IPS DF 6.9 (cell line): Measurements from ENCODE around the gene HSD17B14.

ENCODE experiments used
- DNase-seq: peaks from one replicate; pipeline ENCODE4 v3.0.0-alpha.2; 2013; ENCODE audit warnings: low read depth, low spot score
- H3K27ac ChIP-seq: one replicate; pipeline ENCODE4 v1.5.1; 2013; ENCODE audit warnings: low read length, control low read depth
- H3K27me3 ChIP-seq: 2 replicates; pipeline ENCODE4 v1.6.1; 2013; ENCODE audit warnings: mild to moderate bottlenecking, low read length; ENCODE audit not compliant: control insufficient read depth, insufficient read depth
- H3K36me3 ChIP-seq: 2 replicates; pipeline ENCODE4 v1.6.1; 2013; ENCODE audit warnings: low read length; ENCODE audit not compliant: control insufficient read depth, insufficient read depth
- H3K4me1 ChIP-seq: 2 replicates; pipeline ENCODE4 v1.6.1; 2013; ENCODE audit warnings: low read length; ENCODE audit not compliant: control insufficient read depth, insufficient read depth
- H3K4me3 ChIP-seq: 2 replicates; pipeline ENCODE4 v1.5.1; 2013; ENCODE audit warnings: mild to moderate bottlenecking, low read length
- H3K9me3 ChIP-seq: 2 replicates; pipeline ENCODE4 v1.6.1; 2013; ENCODE audit warnings: low read length, inconsistent platforms; ENCODE audit not compliant: control insufficient read depth, insufficient read depth
- WGBS: extraction: QIAGEN DNeasy Blood & Tissue Kit; methylation state at CpG from one replicate; pipeline ENCODE4 v1.1.7; 2013; ENCODE audit warnings: mixed read lengths, missing lambda C conversion rate; ENCODE audit not compliant: insufficient read length, insufficient coverage; 5-methylcytosine and 5-hydroxymethylcytosine counted together

Gene HSD17B14

DNA sequence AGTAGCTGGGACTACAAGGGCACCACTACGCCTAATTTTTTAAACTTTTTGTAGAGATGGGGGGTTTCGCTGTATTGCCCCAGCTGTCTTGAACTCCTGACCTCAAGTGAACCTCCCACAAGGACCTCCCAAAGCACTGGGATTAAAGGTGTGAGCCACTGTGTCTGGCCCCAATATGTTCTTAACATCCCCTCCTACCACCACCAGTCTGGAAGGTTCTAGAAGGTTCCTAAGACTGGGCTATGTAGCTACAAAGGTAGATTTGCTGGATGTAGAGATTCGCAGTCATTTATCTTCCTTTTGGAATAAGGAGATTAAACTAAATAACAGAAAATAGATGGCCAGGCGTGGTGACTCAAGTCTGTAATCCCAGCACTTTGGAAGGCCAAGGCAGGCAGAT lies 5.3 kb downstream of the HSD17B14 start:
- WGBS, result no CpG with 5 or more reads among the region's 4 CpGs
- Histone ChIP-seq H3K36me3 (no peaks in the 10 kb centered on the region), H3K9me3 (no peaks in the 10 kb centered on the region), H3K27me3 (no peaks in the 10 kb centered on the region), H3K4me3 (no peak overlapping the region), H3K27ac (no peak overlapping the region), H3K4me1 (no peaks in the 10 kb centered on the region)
- no peak for DNase-seq

DNA sequence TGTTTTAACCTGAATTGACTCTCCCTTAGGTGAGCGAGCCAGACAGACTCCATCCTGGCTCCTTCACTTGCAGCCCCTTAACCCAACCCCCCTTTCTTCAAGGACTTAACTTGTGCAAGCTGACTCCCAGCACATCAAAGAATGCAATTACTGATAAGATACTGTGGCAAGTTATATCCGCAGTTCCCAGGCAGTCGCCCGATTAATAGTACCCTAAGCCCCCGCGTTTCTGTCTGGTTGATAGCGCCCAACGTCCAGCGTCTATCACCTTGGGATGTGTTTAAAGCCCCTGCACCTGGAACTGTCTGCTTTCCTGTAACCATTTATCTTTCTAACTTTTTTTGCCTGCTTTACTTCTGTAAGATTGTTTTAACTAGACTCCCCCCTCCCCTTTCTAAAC lies 6.2 kb downstream of the HSD17B14 start:
- no peak overlapping the region for H3K27ac ChIP-seq
- no peaks in the 10 kb centered on the region for H3K9me3 ChIP-seq
- H3K36me3 ChIP-seq, result no peaks in the 10 kb centered on the region
- WGBS, result no CpG with 5 or more reads among the region's 9 CpGs
- no peak overlapping the region for H3K4me3 ChIP-seq
- H3K4me1 ChIP-seq, result no peaks in the 10 kb centered on the region
- no peaks in the 10 kb centered on the region for H3K27me3 ChIP-seq
- no peak for DNase-seq

DNA sequence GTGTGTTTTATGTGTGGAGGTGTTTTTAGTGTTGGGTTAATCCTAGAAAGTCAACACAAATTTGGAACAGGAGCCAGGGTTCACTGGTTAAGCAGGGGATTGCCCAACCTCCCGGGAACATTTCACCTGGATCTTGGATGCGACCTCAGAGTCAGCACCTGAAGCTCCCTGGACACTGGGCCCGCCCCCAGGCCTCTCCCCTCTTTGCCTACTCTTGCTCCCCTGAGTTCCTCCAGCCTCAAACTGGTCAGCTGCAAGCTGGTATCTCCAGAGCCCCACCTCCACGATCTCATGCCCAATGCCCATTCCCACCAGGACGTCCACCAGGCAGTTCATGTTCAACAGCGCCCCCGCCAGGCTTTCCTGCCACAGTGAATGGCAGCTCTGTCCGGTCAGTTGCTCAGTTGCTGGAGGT lies 9.7 kb downstream of the HSD17B14 start:
- Histone ChIP-seq H3K27ac (no peak overlapping the region), H3K36me3 (no peaks in the 10 kb centered on the region; the same call in 1 of the 2 replicates), H3K4me3 (no peak overlapping the region), H3K27me3 (no peaks in the 10 kb centered on the region), H3K4me1 (no peaks in the 10 kb centered on the region), H3K9me3 (no peaks in the 10 kb centered on the region; the same call in 1 of the 2 replicates)
- no peak for DNase-seq
- no CpG with 5 or more reads among the region's 8 CpGs for WGBS

DNA sequence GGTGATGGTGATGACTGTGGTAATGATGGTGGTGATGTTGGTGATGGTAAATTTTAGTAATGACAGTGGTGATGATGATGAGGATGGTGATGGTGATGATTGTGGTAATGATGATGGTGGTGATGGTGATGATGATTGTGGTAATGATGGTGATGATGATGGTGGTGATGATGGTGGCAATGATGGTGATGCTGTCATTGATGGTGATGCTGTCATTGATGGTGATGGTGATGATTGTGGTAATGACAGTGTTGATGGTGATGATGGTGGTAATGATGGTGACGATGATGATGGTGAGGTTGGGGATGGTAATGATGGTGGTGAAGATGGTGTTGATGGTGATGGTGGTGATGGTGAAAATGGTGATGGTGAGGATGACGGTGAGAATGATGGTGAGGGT lies 13.8 kb downstream of the HSD17B14 start:
- H3K9me3 ChIP-seq, result no peaks in the 10 kb centered on the region; the same call in 1 of the 2 replicates
- no peaks in the 10 kb centered on the region for H3K27me3 ChIP-seq
- H3K4me3 ChIP-seq, result no peak overlapping the region
- WGBS, result 100% methylated on average over 2 of the region's 2 CpGs
- no peaks in the 10 kb centered on the region for H3K4me1 ChIP-seq
- no peak overlapping the region for H3K27ac ChIP-seq
- no peak for DNase-seq
- H3K36me3 ChIP-seq, result no peaks in the 10 kb centered on the region; the same call in 1 of the 2 replicates

DNA sequence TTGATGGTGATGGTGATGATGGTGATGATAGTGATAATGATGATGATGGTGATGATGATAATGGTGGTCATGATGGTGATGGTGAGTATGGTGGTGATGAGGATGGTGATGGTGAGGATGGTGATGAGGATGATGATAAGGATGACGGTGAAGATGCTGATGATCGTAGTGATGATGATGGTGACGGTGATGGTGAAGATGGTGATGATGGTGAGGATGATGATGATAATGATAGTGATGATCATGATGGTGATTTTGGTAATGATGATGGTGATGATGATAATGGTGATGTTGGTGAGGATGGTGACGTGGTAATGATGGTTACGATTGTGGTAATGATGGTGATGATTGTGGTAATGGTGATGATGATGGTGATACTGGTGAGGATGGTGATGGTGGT lies 14.7 kb downstream of the HSD17B14 start:
- DNase-seq, result no peak
- WGBS, result 100% methylated on average over 5 of the region's 5 CpGs

DNA sequence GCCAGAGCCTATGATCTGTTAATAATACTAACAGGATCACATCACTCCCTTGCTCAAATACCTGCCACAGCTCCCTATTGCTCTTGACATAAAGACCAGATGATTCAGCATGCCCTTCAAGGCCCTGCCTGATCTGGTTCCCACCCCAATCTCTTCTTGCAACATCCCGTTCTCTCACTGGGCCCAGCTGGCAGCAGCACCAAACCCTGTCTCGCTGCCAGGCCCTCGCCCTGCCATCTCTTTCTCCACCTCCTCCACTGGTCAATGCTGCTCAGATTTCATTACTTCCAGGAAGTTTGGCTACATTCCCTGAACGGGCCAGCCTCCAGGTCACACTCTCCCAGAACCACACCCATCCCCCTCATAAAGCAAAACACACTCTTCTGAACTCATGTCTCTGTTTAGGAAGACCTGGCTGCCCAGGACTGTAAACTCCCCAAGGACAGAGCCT lies 16.9 kb downstream of the HSD17B14 start:
- H3K36me3 ChIP-seq, result no peaks in the 10 kb centered on the region; the same call in 1 of the 2 replicates
- no peaks in the 10 kb centered on the region for H3K4me1 ChIP-seq
- no peaks in the 10 kb centered on the region for H3K27me3 ChIP-seq
- DNase-seq, result no peak
- no peak overlapping the region for H3K4me3 ChIP-seq
- WGBS, result no CpG with 5 or more reads among the region's 4 CpGs
- H3K27ac ChIP-seq, result no peak overlapping the region
- no peaks in the 10 kb centered on the region; the same call in 1 of the 2 replicates for H3K9me3 ChIP-seq

More for the DNA sequence above, 14.7 kb downstream of the HSD17B14 start:
- Histone ChIP-seq H3K4me3 (no peak overlapping the region), H3K9me3 (no peaks in the 10 kb centered on the region; the same call in 1 of the 2 replicates), H3K4me1 (no peaks in the 10 kb centered on the region), H3K27ac (no peak overlapping the region), H3K27me3 (no peaks in the 10 kb centered on the region), H3K36me3 (no peaks in the 10 kb centered on the region; the same call in 1 of the 2 replicates)

DNA sequence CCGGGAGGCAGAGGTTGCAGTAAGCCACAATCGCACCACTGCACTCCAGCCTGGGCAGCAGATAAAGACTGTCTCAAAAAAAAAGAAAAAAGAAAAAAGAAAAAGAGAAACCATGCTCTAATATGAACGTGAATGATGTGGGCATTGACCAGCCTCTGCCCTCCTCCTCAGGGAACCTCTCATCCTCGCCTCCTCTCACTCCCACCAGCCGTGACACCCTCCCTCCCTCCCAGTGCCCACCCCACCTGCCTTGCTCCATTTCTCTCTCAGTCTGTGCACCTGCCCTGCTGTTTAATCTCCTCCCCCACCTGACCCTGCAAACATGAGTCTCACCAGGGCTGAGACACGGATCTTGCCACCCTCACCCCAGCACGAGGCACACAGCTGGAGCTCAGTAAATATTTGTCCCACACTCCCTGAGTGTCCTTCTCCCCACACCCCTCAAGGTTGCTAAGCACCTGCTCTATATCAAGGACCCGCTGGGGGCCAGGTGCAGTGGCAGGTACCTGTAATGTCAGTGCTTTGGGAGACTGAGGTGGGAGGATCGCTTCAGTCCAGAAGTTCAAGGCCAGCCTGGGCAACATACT lies 18.0 kb downstream of the HSD17B14 start:
- DNase-seq, result no peak
- Histone ChIP-seq H3K4me1 (no peaks in the 10 kb centered on the region), H3K27me3 (no peaks in the 10 kb centered on the region), H3K27ac (no peak overlapping the region), H3K9me3 (no peaks in the 10 kb centered on the region; the same call in 1 of the 2 replicates), H3K36me3 (no peaks in the 10 kb centered on the region; the same call in 1 of the 2 replicates), H3K4me3 (no peak overlapping the region; the same call in 1 of the 2 replicates)
- whole genome bisulfite sequencing, result no CpG with 5 or more reads among the region's 9 CpGs

DNA sequence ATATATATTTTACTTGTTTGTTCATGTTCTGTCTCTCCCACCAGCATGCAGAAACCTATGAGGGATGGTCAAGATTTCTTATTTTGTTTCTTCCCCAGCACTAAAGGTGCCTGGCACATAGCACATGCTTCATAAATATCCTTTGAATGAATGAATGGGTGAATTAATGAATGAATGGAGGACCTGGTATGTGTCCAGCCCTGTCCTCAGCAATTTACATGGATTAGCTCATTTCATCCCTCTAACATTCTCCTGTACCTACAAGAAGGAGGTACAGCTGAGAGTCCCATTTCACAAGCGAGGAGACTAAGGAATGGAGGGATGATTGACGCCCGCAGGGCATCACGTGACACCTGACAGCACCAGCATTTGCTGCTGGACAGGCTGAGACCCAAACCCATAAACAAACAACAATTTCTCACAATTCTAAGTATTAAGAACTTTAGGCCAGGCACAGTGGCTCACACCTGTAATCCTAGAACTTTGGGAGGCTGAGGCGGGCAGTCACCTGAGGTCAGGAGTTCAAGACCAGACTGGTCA lies 18.6 kb downstream of the HSD17B14 start:
- Histone ChIP-seq H3K4me3 (no peak overlapping the region), H3K36me3 (no peaks in the 10 kb centered on the region; the same call in 1 of the 2 replicates), H3K27ac (no peak overlapping the region), H3K27me3 (no peaks in the 10 kb centered on the region), H3K9me3 (no peaks in the 10 kb centered on the region; the same call in 1 of the 2 replicates), H3K4me1 (0 out of 2 replicates have a peak, but pooled peaks cover 1% of the 10 kb centered on the region)
- WGBS, result no CpG with 5 or more reads among the region's 5 CpGs
- DNase-seq, result no peak

DNA sequence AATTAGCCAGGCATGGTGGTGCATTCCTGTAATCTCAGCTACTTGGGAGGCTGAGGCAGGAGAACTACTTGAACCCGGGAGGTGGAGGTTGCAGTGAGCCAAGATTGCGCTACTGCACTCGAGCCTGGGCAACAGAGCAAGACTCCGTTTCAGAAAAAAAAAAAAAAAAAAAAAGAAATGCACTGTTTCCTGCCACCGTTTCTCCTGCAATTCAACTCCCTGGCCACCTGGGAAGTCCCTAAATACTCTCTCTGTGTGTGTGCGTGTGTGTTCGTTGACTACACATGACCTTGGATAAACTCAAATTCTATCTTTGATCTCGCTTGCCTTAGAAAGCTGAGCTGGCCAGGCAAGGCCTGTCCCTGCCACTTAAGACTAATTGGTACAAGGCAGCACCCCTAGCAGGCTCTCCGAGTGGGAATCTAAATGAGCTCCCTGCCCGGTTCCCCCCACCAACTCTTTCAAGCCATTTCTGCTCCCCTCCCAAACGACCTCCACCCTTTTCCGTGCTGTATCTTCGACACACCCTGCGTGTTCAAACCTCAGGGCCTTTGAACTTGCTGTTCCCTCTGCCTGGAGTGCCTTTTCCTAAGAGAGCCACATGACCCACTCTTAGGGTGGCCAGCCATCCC lies 20.3 kb downstream of the HSD17B14 start:
- Histone ChIP-seq H3K9me3 (no peaks in the 10 kb centered on the region), H3K4me3 (no peak overlapping the region), H3K27ac (no peak overlapping the region), H3K4me1 (0 out of 2 replicates have a peak, but pooled peaks cover 1% of the 10 kb centered on the region), H3K27me3 (no peaks in the 10 kb centered on the region), H3K36me3 (no peaks in the 10 kb centered on the region)
- no CpG with 5 or more reads among the region's 14 CpGs for WGBS
- no peak for DNase-seq

DNA sequence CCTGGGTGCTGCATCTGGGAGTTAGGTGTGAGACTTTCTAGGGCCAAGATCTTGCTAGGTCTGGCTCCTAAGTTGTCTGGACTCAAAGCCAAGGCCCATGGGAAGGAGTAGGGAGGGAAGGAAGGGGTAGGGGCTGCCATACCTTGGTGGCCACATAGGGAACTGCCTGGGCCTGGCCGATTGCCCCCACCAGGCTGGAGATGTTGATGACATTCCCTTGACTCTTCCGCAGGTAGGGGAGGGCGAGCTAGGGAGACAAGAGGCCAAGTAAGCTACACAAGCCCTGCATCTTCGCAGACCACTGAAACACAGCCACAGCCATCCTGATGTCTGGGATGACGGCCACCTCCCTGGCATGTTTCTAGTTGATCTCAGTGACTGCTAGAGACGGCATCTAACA lies 21.4 kb downstream of the HSD17B14 start:
- no CpG with 5 or more reads among the region's 6 CpGs for WGBS
- H3K4me3 ChIP-seq, result no peak overlapping the region
- no peak for DNase-seq
- no peak overlapping the region for H3K27ac ChIP-seq
- H3K27me3 ChIP-seq, result peaks cover under 1% of the 10 kb centered on the region; the same call in 1 of the 2 replicates
- no peaks in the 10 kb centered on the region for H3K9me3 ChIP-seq
- H3K4me1 ChIP-seq, result 0 out of 2 replicates have a peak, but pooled peaks cover 1% of the 10 kb centered on the region
- no peaks in the 10 kb centered on the region for H3K36me3 ChIP-seq
